Colonic mucosa (tissue), 4 donors: ENCODE measurements around the gene MACROD2. TPM values are rescaled to one million over a fixed set of nuclear protein-coding genes. Genes with fewer than 3 reads are reported as not detected.

Experiments used
- DNase-seq: peaks from one replicate; pipeline ENCODE4 v3.0.0-alpha.2; 2020
- H3K27ac ChIP-seq: fragments of 200-600 bp; one replicate; pipeline ENCODE4 v1.8.0; 2021
- H3K27me3 ChIP-seq: fragments of 200-600 bp; one replicate; pipeline ENCODE4 v1.8.0; 2021
- H3K36me3 ChIP-seq: fragments of 200-600 bp; one replicate; pipeline ENCODE4 v1.8.0; 2021
- H3K4me1 ChIP-seq: fragments of 200-600 bp; one replicate; pipeline ENCODE4 v1.8.0; 2021; ENCODE audit warnings: mild to moderate bottlenecking
- H3K4me3 ChIP-seq: fragments of 200-600 bp; one replicate; pipeline ENCODE4 v1.8.0; 2021
- H3K9ac ChIP-seq, 2 donors: one replicate each; pipeline ENCODE4 v1.7.0; 2013; ENCODE audit warnings: control low read depth in 2 of 2, low read depth in 2 of 2, low read length in 2 of 2
- H3K9me3 ChIP-seq: fragments of 200-600 bp; one replicate; pipeline ENCODE4 v1.8.0; 2021
- intact Hi-C: fragments of 100-400 bp; cut with DNase I; formaldehyde crosslinking; loops from one replicate; pipeline ENCODE4 v1.14.1; 2022
- total RNA-seq, 2 donors: library from RNA; stranded (reverse); fragmentation: NEBNext Ultra II Directional in 1 of 2; extraction: Animal tissue kit (Norgen Biotek cat#: 25700) in 1 of 2; gene quantifications; one replicate each; pipeline ENCODE4 v1.2.1, GENCODE V29; 2021
- TF ChIP-seq, protein P1 (sequence below): fragments of 200-600 bp; IDR thresholded peaks from one replicate; pipeline ENCODE4 v1.8.0; 2022; ENCODE audit warnings: antibody characterized with exemption, mild to moderate bottlenecking
- donor health status: healthy.
- donor health status: DM: no; HTN: no; CAD: no.
- donor health status: DM: no; HTN: no; CAD: no.

The MACROD2 gene
- total RNA-seq, 2 donors from 2014 or later, result 3.2 to 3.3 TPM

DNA sequence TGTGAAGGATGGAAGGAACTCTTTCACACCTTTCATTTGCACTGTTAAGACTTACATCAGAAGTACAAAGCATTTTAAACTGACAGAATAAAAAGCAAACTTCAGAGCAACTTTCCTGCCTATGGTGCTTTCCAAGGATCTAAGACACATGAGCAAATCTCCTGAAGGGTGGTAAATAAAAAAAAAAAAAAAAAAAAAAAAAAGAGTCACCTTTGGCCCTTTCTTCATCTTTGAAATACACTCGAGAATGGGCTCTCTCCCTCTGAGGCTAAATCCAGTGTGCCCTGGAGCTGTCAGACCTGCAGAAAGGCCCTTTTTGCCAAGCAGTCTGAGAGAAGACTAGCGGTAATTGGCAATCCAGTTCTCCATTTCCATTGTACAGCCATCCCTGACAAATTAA is 1455.9 kb downstream of the MACROD2 start:
- no peaks in the 10 kb centered on the region for H3K9me3 ChIP-seq
- DNase-seq, result no peak
- H3K9ac ChIP-seq, result no peak overlapping the region
- intact Hi-C loops, result no loop called here
- no peaks in the 10 kb centered on the region for H3K4me1 ChIP-seq
- no peaks in the 10 kb centered on the region for H3K36me3 ChIP-seq
- H3K27ac ChIP-seq, result no peak overlapping the region
- TF ChIP-seq, protein P1, sequence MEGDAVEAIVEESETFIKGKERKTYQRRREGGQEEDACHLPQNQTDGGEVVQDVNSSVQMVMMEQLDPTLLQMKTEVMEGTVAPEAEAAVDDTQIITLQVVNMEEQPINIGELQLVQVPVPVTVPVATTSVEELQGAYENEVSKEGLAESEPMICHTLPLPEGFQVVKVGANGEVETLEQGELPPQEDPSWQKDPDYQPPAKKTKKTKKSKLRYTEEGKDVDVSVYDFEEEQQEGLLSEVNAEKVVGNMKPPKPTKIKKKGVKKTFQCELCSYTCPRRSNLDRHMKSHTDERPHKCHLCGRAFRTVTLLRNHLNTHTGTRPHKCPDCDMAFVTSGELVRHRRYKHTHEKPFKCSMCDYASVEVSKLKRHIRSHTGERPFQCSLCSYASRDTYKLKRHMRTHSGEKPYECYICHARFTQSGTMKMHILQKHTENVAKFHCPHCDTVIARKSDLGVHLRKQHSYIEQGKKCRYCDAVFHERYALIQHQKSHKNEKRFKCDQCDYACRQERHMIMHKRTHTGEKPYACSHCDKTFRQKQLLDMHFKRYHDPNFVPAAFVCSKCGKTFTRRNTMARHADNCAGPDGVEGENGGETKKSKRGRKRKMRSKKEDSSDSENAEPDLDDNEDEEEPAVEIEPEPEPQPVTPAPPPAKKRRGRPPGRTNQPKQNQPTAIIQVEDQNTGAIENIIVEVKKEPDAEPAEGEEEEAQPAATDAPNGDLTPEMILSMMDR, result no peak
- no peak overlapping the region for H3K4me3 ChIP-seq
- H3K27me3 ChIP-seq, result no peaks in the 10 kb centered on the region

DNA sequence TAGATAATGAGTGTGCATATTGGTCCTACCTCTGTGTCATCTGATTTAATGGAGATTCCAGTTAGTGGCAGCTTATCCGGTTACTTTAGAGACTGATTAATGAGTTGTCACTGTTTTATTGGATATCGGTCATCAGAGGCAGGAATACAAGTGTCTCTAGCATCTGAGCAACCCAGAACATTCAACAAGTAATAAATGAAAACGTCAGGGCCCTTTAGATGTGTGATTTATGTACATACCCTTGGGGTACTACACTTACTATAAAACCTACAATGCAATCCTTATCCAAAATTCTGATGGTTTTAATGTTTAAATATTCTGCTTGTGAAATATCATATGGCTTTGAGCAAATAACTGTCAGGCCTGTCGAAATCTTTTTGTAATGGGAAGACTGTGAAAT is 1460.0 kb downstream of the MACROD2 start:
- TF ChIP-seq, protein P1, result no peak
- Histone ChIP-seq H3K9ac (no peak overlapping the region), H3K27ac (no peak overlapping the region), H3K4me1 (no peaks in the 10 kb centered on the region), H3K36me3 (no peaks in the 10 kb centered on the region), H3K27me3 (no peaks in the 10 kb centered on the region), H3K9me3 (no peaks in the 10 kb centered on the region), H3K4me3 (no peak overlapping the region)
- no peak for DNase-seq
- intact Hi-C loops, result no loop called here

DNA sequence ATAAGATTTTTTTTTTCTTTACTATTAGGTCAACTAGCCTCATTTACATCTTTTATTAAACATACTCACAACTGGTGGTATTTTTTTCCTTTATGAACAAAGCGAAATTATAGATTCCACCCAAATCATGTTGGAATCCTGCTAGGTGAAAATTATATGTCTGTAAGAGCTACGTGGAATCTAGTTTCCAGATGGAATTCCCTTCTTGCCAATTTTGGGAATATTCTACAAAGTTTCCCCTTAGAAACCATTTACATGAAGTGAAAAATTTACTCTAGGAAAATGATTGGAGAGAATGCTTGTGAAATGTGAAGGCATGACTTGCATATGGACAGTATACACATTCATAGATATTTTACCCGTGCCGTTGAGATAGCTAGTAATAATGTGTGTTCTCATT is 1466.6 kb downstream of the MACROD2 start:
- Histone ChIP-seq H3K9me3 (no peaks in the 10 kb centered on the region), H3K27me3 (no peaks in the 10 kb centered on the region), H3K4me1 (no peaks in the 10 kb centered on the region), H3K36me3 (no peaks in the 10 kb centered on the region), H3K27ac (no peak overlapping the region), H3K9ac (no peak overlapping the region), H3K4me3 (no peak overlapping the region)
- intact Hi-C loops, result no loop called here
- TF ChIP-seq, protein P1, result no peak
- no peak for DNase-seq

DNA sequence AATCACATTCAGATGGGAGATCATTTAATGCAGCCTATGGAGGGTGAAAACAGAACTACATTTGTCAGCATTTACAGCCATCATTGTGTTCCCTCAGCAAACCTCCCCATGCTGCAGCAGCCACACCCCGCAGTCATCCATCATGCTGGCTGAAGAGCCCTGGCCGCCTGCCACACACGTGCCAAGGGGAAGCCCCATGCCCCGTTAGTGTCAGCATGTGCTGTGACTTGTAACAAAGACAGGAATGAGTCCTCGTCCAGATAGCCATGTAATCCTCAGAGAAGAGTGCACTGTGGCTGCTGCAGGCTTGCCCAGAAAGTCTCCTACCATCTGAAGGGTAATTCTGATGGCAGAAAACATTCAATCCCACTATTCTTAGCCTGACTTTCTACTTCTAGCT is 1480.2 kb downstream of the MACROD2 start:
- Histone ChIP-seq H3K9ac (no peak overlapping the region), H3K36me3 (no peaks in the 10 kb centered on the region), H3K27me3 (no peaks in the 10 kb centered on the region), H3K27ac (no peak overlapping the region), H3K9me3 (no peaks in the 10 kb centered on the region), H3K4me1 (no peaks in the 10 kb centered on the region), H3K4me3 (no peak overlapping the region)
- intact Hi-C loops, result no loop called here
- TF ChIP-seq, protein P1, result no peak
- DNase-seq, result peak; percentile 32

DNA sequence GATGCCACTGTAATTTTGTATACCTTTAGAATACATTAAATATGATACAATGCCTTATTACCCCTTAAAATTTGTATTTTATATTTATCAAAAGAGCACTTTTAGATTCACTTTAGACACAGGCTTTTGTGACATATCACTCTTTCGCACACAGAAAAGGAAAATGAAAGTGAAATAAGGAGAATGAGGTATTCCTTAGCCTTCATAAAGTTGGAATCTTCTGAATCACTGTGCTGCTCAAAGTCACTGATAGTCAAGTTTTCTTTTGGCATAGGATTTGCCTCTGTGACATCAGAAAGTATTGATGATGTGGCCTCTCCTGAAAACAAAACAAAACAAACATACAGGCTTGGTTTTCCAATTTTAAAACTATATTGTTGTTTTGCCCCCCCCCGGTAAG is 1480.9 kb downstream of the MACROD2 start:
- H3K27ac ChIP-seq, result no peak overlapping the region
- TF ChIP-seq, protein P1, result no peak
- H3K4me3 ChIP-seq, result no peak overlapping the region
- no peaks in the 10 kb centered on the region for H3K4me1 ChIP-seq
- H3K9me3 ChIP-seq, result no peaks in the 10 kb centered on the region
- no peak overlapping the region for H3K9ac ChIP-seq
- no peaks in the 10 kb centered on the region for H3K27me3 ChIP-seq
- intact Hi-C loops, result no loop called here
- H3K36me3 ChIP-seq, result no peaks in the 10 kb centered on the region
- no peak for DNase-seq

DNA sequence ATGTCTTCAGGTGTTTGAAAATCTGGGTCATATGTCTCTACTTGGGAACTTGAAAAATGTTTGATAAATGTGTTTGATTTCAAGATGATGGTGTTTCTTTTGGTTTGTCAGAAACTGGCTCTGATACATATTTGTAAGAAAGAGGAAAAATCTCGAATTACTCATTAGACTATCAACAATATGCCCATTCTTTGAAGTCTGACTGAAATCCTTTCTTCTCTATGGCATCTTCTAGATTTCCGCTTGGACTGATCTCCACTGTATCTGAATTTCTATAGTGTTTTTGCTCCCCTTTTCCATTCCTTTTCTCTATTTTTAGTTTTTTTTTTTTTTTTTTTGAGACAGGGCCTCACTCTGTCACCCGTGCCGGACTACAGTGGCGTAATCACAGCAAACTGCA is 1481.5 kb downstream of the MACROD2 start:
- DNase-seq, result no peak
- Histone ChIP-seq H3K4me3 (no peak overlapping the region), H3K27me3 (no peaks in the 10 kb centered on the region), H3K4me1 (no peaks in the 10 kb centered on the region), H3K9ac (no peak overlapping the region), H3K9me3 (no peaks in the 10 kb centered on the region), H3K27ac (no peak overlapping the region), H3K36me3 (no peaks in the 10 kb centered on the region)
- intact Hi-C loops, result no loop called here
- TF ChIP-seq, protein P1, result no peak
